Pancreas (tissue), 10 donors: ENCODE measurements around the gene SLC26A9. TPM values are rescaled to one million over a fixed set of nuclear protein-coding genes. Genes with fewer than 3 reads are reported as not detected.

Source experiments
- ATAC-seq, 4 donors: fragments of 200-7000 bp; cut with Tn5 transposase; one replicate each; pipeline versions ENCODE4 v1.8.0 to v1.9.1; 2020; ENCODE audit warnings: mild to moderate bottlenecking in 4 of 4, moderate library complexity in 4 of 4
- DNase-seq, 6 donors: peaks; one replicate each; pipeline ENCODE4 v3.0.0-alpha.2; 2020
- FAIRE-seq: peaks from 2 replicates; lab custom pipeline; 2012; peaks lifted over from hg19 to GRCh38; lab: Jason Lieb, UNC
- H3K27ac ChIP-seq, 4 donors: fragments of 200-600 bp; sonication (generic); 1 replicate in 3 of 4; 2 replicates in 1 of 4; pipeline versions ENCODE4 v1.5.0 to v1.8.0; 2020
- H3K27me3 ChIP-seq, 4 donors: fragments of 200-600 bp; one replicate each; pipeline ENCODE4 v1.8.0; 2021
- H3K36me3 ChIP-seq, 3 donors: fragments of 200-600 bp; sonication (generic) in 1 of 3; one replicate each; pipeline versions ENCODE4 v1.5.0 to v1.8.0; 2020 to 2021
- H3K4me1 ChIP-seq, 3 donors: fragments of 200-600 bp; one replicate each; pipeline ENCODE4 v1.8.0; 2021
- H3K4me3 ChIP-seq, 4 donors: fragments of 200-600 bp; sonication (generic) in 2 of 4; one replicate each; pipeline versions ENCODE4 v1.5.0 to v1.8.0; 2020 to 2021
- H3K9me3 ChIP-seq, 4 donors: fragments of 200-600 bp; one replicate each; pipeline ENCODE4 v1.8.0; 2021
- WGBS, 2 donors: extraction: QIAGEN DNeasy Blood & Tissue Kit; methylation state at CpG; one replicate each; pipeline ENCODE4 v1.1.7; 2013; 5-methylcytosine and 5-hydroxymethylcytosine counted together
- intact Hi-C, 3 donors: fragments of 100-400 bp; cut with DNase I; formaldehyde crosslinking; loops; one replicate each; pipeline versions ENCODE4 v1.11.1 to v1.14.2; 2022
- polyA plus RNA-seq, 2 donors: library from polyadenylated mRNA; stranded (reverse); fragments of 200-250 nt; gene quantifications; one replicate each; pipeline ENCODE4 v1.2.3, GENCODE V29; 2013
- total RNA-seq, 6 donors: library from RNA; stranded (reverse); fragmentation: NEBNext Ultra II Directional in 4 of 6; extraction: Animal tissue kit (Norgen Biotek cat#: 25700) in 4 of 6; gene quantifications; one replicate each; pipeline versions ENCODE4 v1.2.1 to v1.2.4, GENCODE V29; 2021 to 2023
- TF ChIP-seq, protein P1 (sequence below), 4 donors: fragments of 200-600 bp; sonication (generic) in 3 of 4; IDR thresholded peaks; one replicate each; pipeline versions ENCODE4 v1.5.0 to v1.8.0; 2021; ENCODE audit warnings: antibody characterized with exemption in 4 of 4
- donor health status: healthy with polysubstance abuse.
- donor health status: DM: no; HTN: no; CAD: no; lungs with moderate emphysema.
- donor health status: DM: no; HTN: no; CAD: no.
- donor health status: control.
- donor health status: control.
- donor health status: Bipolar disorder and iron deficiency.
- donor health status: DM: yes; HTN: yes; CAD: no.
- donor health status: DM: no; HTN: no; CAD: no.
- donor health status: DM: no; HTN: no; CAD: no.
- donor health status: DM: yes; HTN: yes; CAD: no.

The SLC26A9 gene
- total and polyA plus RNA-seq, 8 donors = 0.56 to 6.5 (median 1.2) TPM

DNA sequence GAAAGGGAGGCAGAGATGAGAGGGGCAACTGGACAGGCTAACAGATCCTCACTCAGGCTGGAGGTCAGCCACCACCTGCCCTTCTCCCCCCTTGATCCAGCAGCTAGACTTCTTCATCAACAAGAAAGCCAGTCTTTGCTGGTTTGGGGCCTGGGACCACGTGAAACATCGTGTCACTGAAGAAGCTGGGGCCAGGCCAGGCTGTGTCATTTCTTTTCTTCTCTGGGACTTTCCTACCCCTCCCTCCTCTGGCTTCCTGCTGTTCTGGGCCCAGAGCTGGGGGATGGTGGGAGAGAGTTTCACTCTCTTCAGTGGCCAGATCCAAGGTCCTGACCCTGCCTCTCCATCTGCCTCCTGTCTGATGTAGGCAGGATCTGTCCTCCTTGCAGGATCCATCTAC, 18.1 kb upstream of the SLC26A9 start:
- intact Hi-C loops = no loop called here
- TF ChIP-seq, protein P1, sequence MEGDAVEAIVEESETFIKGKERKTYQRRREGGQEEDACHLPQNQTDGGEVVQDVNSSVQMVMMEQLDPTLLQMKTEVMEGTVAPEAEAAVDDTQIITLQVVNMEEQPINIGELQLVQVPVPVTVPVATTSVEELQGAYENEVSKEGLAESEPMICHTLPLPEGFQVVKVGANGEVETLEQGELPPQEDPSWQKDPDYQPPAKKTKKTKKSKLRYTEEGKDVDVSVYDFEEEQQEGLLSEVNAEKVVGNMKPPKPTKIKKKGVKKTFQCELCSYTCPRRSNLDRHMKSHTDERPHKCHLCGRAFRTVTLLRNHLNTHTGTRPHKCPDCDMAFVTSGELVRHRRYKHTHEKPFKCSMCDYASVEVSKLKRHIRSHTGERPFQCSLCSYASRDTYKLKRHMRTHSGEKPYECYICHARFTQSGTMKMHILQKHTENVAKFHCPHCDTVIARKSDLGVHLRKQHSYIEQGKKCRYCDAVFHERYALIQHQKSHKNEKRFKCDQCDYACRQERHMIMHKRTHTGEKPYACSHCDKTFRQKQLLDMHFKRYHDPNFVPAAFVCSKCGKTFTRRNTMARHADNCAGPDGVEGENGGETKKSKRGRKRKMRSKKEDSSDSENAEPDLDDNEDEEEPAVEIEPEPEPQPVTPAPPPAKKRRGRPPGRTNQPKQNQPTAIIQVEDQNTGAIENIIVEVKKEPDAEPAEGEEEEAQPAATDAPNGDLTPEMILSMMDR (IDR thresholded peaks at IDR 0.05) = no peak
- Histone ChIP-seq H3K4me1 (no peaks in the 10 kb centered on the region), H3K4me3 (no peak overlapping the region), H3K27ac (peak overlapping the region in 2 of 4 donors; percentile 33 to 58), H3K36me3 (no peaks in the 10 kb centered on the region), H3K27me3 (no peaks in the 10 kb centered on the region), H3K9me3 (no peaks in the 10 kb centered on the region)
- ATAC-seq = peak in 3 of 4 donors; percentile 18 to 79 (median 63)
- WGBS, 2 donors = 61 to 68% methylated on average over 2 of the region's 2 CpGs
- no peak for FAIRE-seq
- DNase-seq = no peak

GRCh38 chr1:205959789-205960188, 16.5 kb upstream of the SLC26A9 start:
- Histone ChIP-seq H3K9me3 (no peaks in the 10 kb centered on the region), H3K27ac (no peak overlapping the region), H3K27me3 (no peaks in the 10 kb centered on the region), H3K36me3 (no peaks in the 10 kb centered on the region), H3K4me3 (no peak overlapping the region), H3K4me1 (peaks cover 0 to 5% (median 0%) of the 10 kb centered on the region in 3 donors)
- no peak for FAIRE-seq
- ATAC-seq = no peak
- WGBS, 2 donors = 80 to 83% methylated on average over 4 of the region's 4 CpGs
- TF ChIP-seq, protein P1 (IDR thresholded peaks at IDR 0.05) = no peak
- no peak for DNase-seq
- intact Hi-C loops = no loop called here

- intact Hi-C loops = no loop called here
- no peak overlapping the region for H3K27ac ChIP-seq
- DNase-seq = no peak
- H3K36me3 ChIP-seq = no peaks in the 10 kb centered on the region
- 48 to 55% methylated on average over 1 of the region's 1 CpG for WGBS, 2 donors
- H3K9me3 ChIP-seq = no peaks in the 10 kb centered on the region
- TF ChIP-seq, protein P1 (IDR thresholded peaks at IDR 0.05) = no peak
- no peak for ATAC-seq
- no peak for FAIRE-seq
- H3K4me3 ChIP-seq = no peak overlapping the region
- no peaks in the 10 kb centered on the region for H3K27me3 ChIP-seq
- peaks cover 5 to 18% (median 17%) of the 10 kb centered on the region in 3 donors for H3K4me1 ChIP-seq
These were observed 12.2 kb upstream of the SLC26A9 start for GRCh38 chr1:205955499-205955898.

GRCh38 chr1:205954819-205955404, 11.7 kb upstream of the SLC26A9 start:
- 27 to 28% methylated on average over 11 of the region's 11 CpGs for WGBS, 2 donors
- H3K4me3 ChIP-seq = no peak overlapping the region
- H3K27ac ChIP-seq = peak overlapping the region in 2 of 4 donors; percentile 16 to 33
- intact Hi-C loops = no loop called here
- FAIRE-seq = no peak
- no peaks in the 10 kb centered on the region for H3K27me3 ChIP-seq
- no peaks in the 10 kb centered on the region for H3K9me3 ChIP-seq
- TF ChIP-seq, protein P1 (IDR thresholded peaks at IDR 0.05) = no peak
- peak in 1 of 6 donors; percentile 62 for DNase-seq
- no peaks in the 10 kb centered on the region for H3K36me3 ChIP-seq
- H3K4me1 ChIP-seq = peaks cover 10 to 22% (median 18%) of the 10 kb centered on the region in 3 donors
- peak; percentile 61 to 84 (median 76) for ATAC-seq

GRCh38 chr1:205951746-205952145, 8.5 kb upstream of the SLC26A9 start:
- Histone ChIP-seq H3K4me3 (no peak overlapping the region), H3K27ac (no peak overlapping the region), H3K9me3 (no peaks in the 10 kb centered on the region), H3K36me3 (no peaks in the 10 kb centered on the region), H3K27me3 (no peaks in the 10 kb centered on the region), H3K4me1 (peaks cover 13 to 29% (median 25%) of the 10 kb centered on the region in 3 donors)
- intact Hi-C loops = no loop called here
- WGBS, 2 donors = 92 to 98% methylated on average over 1 of the region's 1 CpG
- FAIRE-seq = no peak
- TF ChIP-seq, protein P1 (IDR thresholded peaks at IDR 0.05) = no peak
- ATAC-seq = no peak
- no peak for DNase-seq
